ENCODE results near the gene GLTP. TPM values are rescaled to one million over a fixed set of nuclear protein-coding genes. Genes with fewer than 3 reads are reported as not detected.

GLTP gene
- total RNA-seq, 1 experiment from 2014 or later = 15.5 TPM

DNA sequence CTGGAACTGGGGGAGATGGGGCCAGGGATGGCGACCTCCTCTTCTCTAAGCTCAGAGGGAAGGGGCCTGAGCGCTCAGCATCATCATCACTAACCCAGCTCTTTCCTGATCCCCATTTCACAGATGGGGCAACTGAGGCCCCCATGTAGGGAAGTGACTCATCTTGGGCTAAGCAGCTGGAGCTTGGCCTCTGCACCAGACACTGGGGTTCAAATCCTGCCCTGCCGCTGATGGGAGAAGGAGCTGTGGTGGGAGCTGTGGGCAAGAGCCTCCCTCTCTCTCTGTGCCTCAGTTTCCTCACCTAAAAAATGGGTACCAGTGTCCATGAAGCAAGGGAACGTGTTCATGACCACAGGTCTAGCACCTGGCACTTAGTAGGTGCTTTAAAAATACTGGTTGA is 44.5 kb downstream of the GLTP start:
- Mint-ChIP-seq H3K36me3 (ENCODE audit: insufficient read depth in 1 of 3, low read depth in 3 of 3) (no peaks in the 10 kb centered on the region), H3K9me3 (no peaks in the 10 kb centered on the region; a peak in 1 of 5 replicates), H3K27ac (no peak overlapping the region), H3K4me1 (peaks cover 20 to 27% of the 10 kb centered on the region in 2 experiments), H3K27me3 (ENCODE audit: low read depth) (peaks cover 3% of the 10 kb centered on the region), H3K4me3 (no peak overlapping the region)
- no peak overlapping the region for H2AK5ac ChIP-seq (ENCODE audit: insufficient read length, low read length)
- H3K4ac ChIP-seq (ENCODE audit: low read depth, low read length) = no peak overlapping the region
- WGBS (ENCODE audit: extremely low coverage, insufficient read length, low lambda C conversion rate) = no CpG with 5 or more reads among the region's 4 CpGs
- H3K4me2 ChIP-seq (ENCODE audit: insufficient read depth, insufficient read length, low read length) = no peak overlapping the region
- no peak overlapping the region for H3K27ac ChIP-seq (ENCODE audit: insufficient read length, low read depth, low read length)
- no peak overlapping the region for H3K23ac ChIP-seq (ENCODE audit: insufficient read length, low read depth, low read length)
- H2BK120ac ChIP-seq (ENCODE audit: low read depth, low read length, poor library complexity, severe bottlenecking) = no peak overlapping the region
- H2AFZ ChIP-seq (ENCODE audit: low read length) = no peak overlapping the region
- no peaks in the 10 kb centered on the region for H3K79me2 ChIP-seq (ENCODE audit: insufficient read depth, low read length)
- H2BK5ac ChIP-seq (ENCODE audit: insufficient read length, low read length) = no peak overlapping the region
- no peaks in the 10 kb centered on the region for H3K23me2 ChIP-seq (ENCODE audit: insufficient read length, low read depth, low read length, poor library complexity, severe bottlenecking)
- H4K91ac ChIP-seq (ENCODE audit: insufficient read length, low read depth, low read length) = no peak overlapping the region
- H3K79me1 ChIP-seq (ENCODE audit: insufficient read depth, low read depth, low read length, poor library complexity, severe bottlenecking) = no peaks in the 10 kb centered on the region
- no peaks in the 10 kb centered on the region for H3K4me1 ChIP-seq (ENCODE audit: insufficient read depth, low read length)
- H3K14ac ChIP-seq (ENCODE audit: insufficient read depth, low read length) = no peak overlapping the region; the same call in 1 of the 2 replicates
- H2BK12ac ChIP-seq (ENCODE audit: insufficient read length, low read depth, low read length) = no peak overlapping the region
- TF ChIP-seq, protein P1, sequence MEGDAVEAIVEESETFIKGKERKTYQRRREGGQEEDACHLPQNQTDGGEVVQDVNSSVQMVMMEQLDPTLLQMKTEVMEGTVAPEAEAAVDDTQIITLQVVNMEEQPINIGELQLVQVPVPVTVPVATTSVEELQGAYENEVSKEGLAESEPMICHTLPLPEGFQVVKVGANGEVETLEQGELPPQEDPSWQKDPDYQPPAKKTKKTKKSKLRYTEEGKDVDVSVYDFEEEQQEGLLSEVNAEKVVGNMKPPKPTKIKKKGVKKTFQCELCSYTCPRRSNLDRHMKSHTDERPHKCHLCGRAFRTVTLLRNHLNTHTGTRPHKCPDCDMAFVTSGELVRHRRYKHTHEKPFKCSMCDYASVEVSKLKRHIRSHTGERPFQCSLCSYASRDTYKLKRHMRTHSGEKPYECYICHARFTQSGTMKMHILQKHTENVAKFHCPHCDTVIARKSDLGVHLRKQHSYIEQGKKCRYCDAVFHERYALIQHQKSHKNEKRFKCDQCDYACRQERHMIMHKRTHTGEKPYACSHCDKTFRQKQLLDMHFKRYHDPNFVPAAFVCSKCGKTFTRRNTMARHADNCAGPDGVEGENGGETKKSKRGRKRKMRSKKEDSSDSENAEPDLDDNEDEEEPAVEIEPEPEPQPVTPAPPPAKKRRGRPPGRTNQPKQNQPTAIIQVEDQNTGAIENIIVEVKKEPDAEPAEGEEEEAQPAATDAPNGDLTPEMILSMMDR (conservative IDR thresholded peaks at IDR 0.05) = no peak
- H3K18ac ChIP-seq (ENCODE audit: insufficient read length, low read depth, low read length) = no peak overlapping the region
- no peaks in the 10 kb centered on the region for H4K20me1 ChIP-seq (ENCODE audit: control insufficient read depth, insufficient read depth, insufficient read length)
- H4K5ac ChIP-seq (ENCODE audit: insufficient read length, low read depth, low read length) = no peak overlapping the region
- H3K9ac ChIP-seq (ENCODE audit: extremely low read depth, insufficient read length, low read length) = no peak overlapping the region
- no peak overlapping the region for H2BK15ac ChIP-seq (ENCODE audit: low read depth, low read length)
- no peaks in the 10 kb centered on the region for H3K9me3 ChIP-seq (ENCODE audit: control insufficient read depth, low read depth, low read length)
- H3K27me3 ChIP-seq (ENCODE audit: insufficient read depth, low read length) = no peaks in the 10 kb centered on the region
- H3T11ph ChIP-seq (ENCODE audit: low read length) = no peak overlapping the region
- no peak overlapping the region for H2BK20ac ChIP-seq (ENCODE audit: low read depth, low read length, poor library complexity, severe bottlenecking)
- H4K8ac ChIP-seq (replicated peaks; ENCODE audit: insufficient read length, low read depth, low read length) = no peak overlapping the region
- H3K56ac ChIP-seq (ENCODE audit: insufficient read length, low read depth, low read length) = no peak overlapping the region
- no peak for DNase-seq

Data from H9 (cell line).